OCI-LY1 (cell line): ENCODE measurements around the gene ABCB8.

ENCODE experiments used
- H2AFZ ChIP-seq: fragments of 200-600 bp; sonication (generic), shearing (Covaris generic); 2 replicates; pipeline ENCODE4 v1.6.0; 2014; ENCODE audit warnings: antibody characterized with exemption, mild to moderate bottlenecking, low read length
- H3F3A ChIP-seq: fragments of 200-600 bp; sonication (generic), shearing (Covaris generic); 2 replicates; pipeline ENCODE4 v1.6.0; 2014; ENCODE audit warnings: mild to moderate bottlenecking, antibody characterized with exemption, low read length, moderate library complexity; ENCODE audit not compliant: insufficient read depth
- H3K27ac ChIP-seq: fragments of 200-600 bp; sonication (generic); 2 replicates; pipeline ENCODE4 v1.5.1; 2014; ENCODE audit warnings: low read length, mixed run types, mild to moderate bottlenecking, low read depth; ENCODE audit not compliant: poor library complexity, severe bottlenecking
- H3K27me3 ChIP-seq: fragments of 200-600 bp; sonication (generic); 2 replicates; pipeline ENCODE4 v1.6.0; 2014; ENCODE audit warnings: antibody characterized with exemption, mild to moderate bottlenecking, low read length, moderate library complexity; ENCODE audit not compliant: insufficient read depth
- H3K36me3 ChIP-seq: fragments of 200-600 bp; sonication (generic); 2 replicates; pipeline ENCODE4 v1.6.1; 2014; ENCODE audit warnings: mild to moderate bottlenecking, antibody characterized with exemption, low read length, moderate library complexity, mixed read lengths; ENCODE audit not compliant: insufficient read depth
- H3K4me1 ChIP-seq: fragments of 200-600 bp; sonication (generic); 2 replicates; pipeline ENCODE4 v1.5.1; 2014; ENCODE audit warnings: mild to moderate bottlenecking, low read length, moderate library complexity; ENCODE audit not compliant: insufficient read depth, severe bottlenecking
- H3K4me2 ChIP-seq: fragments of 200-600 bp; sonication (generic), shearing (Covaris generic); 2 replicates; pipeline ENCODE4 v1.6.1; 2014; ENCODE audit warnings: low read length
- H3K4me3 ChIP-seq: fragments of 200-600 bp; sonication (generic); 2 replicates; pipeline ENCODE4 v1.5.1; 2014; ENCODE audit warnings: low read length, low read depth, mild to moderate bottlenecking, mixed read lengths; ENCODE audit not compliant: poor library complexity, severe bottlenecking
- H3K79me2 ChIP-seq: fragments of 200-600 bp; shearing (Covaris generic); 2 replicates; pipeline ENCODE4 v1.6.1; 2016; ENCODE audit warnings: mixed run types, low read length, mixed read lengths; ENCODE audit not compliant: insufficient read depth
- H3K9ac ChIP-seq: fragments of 200-600 bp; sonication (generic), shearing (Covaris generic); 2 replicates; pipeline ENCODE4 v1.6.1; 2014; ENCODE audit warnings: mild to moderate bottlenecking, low read length, mixed read lengths
- H3K9me2 ChIP-seq: fragments of 200-600 bp; sonication (generic), shearing (Covaris generic); 2 replicates; pipeline ENCODE4 v1.6.1; 2014; ENCODE audit warnings: low read depth, mild to moderate bottlenecking, low read length, mixed read lengths
- H3K9me3 ChIP-seq: fragments of 200-600 bp; shearing (Covaris generic); 2 replicates; pipeline ENCODE4 v1.6.1; 2014; ENCODE audit warnings: low read length, mixed read lengths
- H4K20me1 ChIP-seq: fragments of 200-600 bp; sonication (generic), shearing (Covaris generic); 2 replicates; pipeline ENCODE4 v1.6.0; 2016; ENCODE audit warnings: mild to moderate bottlenecking, low read length; ENCODE audit not compliant: insufficient read depth
- EZH2 ChIP-seq: fragments of 200-600 bp; sonication (generic), shearing (Covaris generic); IDR thresholded peaks from 2 replicates; pipeline ENCODE4 v1.8.0; 2017; ENCODE audit warnings: borderline replicate concordance, mixed run types, mild to moderate bottlenecking, antibody characterized with exemption, low read length, moderate library complexity, mixed read lengths
- TF ChIP-seq, protein P1 (sequence below): fragments of 200-600 bp; sonication (generic), shearing (Covaris generic); IDR thresholded peaks from 2 replicates; pipeline ENCODE4 v1.5.1; 2017; ENCODE audit warnings: mild to moderate bottlenecking, antibody characterized with exemption, low read length, moderate library complexity, mixed read lengths

ABCB8 gene

DNA sequence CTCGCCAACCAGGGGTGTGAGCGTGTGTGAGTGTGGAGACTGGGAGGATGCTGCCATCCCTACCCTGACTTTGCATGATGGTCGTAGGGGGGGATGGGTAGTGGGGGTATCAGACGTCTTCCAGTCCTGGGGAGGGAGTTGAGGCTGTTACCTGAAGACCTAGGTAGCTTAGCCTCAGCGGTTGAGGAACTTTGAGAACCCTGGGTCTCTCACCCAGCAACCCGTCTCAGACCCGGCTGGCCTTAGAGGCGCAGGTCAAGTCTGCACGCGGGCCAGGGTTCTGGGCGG, 33.8 kb downstream of the ABCB8 start:
- no peaks in the 10 kb centered on the region for H4K20me1 ChIP-seq
- H3K79me2 ChIP-seq: no peaks in the 10 kb centered on the region; the same call in 1 of the 2 replicates
- peaks cover 36% of the 10 kb centered on the region for H3K4me1 ChIP-seq
- H3K9me2 ChIP-seq: no peaks in the 10 kb centered on the region
- no peak overlapping the region for H3K4me3 ChIP-seq
- TF ChIP-seq, protein P1, sequence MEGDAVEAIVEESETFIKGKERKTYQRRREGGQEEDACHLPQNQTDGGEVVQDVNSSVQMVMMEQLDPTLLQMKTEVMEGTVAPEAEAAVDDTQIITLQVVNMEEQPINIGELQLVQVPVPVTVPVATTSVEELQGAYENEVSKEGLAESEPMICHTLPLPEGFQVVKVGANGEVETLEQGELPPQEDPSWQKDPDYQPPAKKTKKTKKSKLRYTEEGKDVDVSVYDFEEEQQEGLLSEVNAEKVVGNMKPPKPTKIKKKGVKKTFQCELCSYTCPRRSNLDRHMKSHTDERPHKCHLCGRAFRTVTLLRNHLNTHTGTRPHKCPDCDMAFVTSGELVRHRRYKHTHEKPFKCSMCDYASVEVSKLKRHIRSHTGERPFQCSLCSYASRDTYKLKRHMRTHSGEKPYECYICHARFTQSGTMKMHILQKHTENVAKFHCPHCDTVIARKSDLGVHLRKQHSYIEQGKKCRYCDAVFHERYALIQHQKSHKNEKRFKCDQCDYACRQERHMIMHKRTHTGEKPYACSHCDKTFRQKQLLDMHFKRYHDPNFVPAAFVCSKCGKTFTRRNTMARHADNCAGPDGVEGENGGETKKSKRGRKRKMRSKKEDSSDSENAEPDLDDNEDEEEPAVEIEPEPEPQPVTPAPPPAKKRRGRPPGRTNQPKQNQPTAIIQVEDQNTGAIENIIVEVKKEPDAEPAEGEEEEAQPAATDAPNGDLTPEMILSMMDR: no peak
- no peak for TF ChIP-seq EZH2
- H3K9ac ChIP-seq: no peak overlapping the region
- no peaks in the 10 kb centered on the region for H3K27me3 ChIP-seq
- no peaks in the 10 kb centered on the region for H3K9me3 ChIP-seq
- H3K36me3 ChIP-seq: peaks cover 29% of the 10 kb centered on the region
- H2AFZ ChIP-seq: no peak overlapping the region
- H3F3A ChIP-seq: 0 out of 2 replicates have a peak, but pooled peaks cover 7% of the 10 kb centered on the region
- no peak overlapping the region for H3K4me2 ChIP-seq
- no peak overlapping the region for H3K27ac ChIP-seq

DNA sequence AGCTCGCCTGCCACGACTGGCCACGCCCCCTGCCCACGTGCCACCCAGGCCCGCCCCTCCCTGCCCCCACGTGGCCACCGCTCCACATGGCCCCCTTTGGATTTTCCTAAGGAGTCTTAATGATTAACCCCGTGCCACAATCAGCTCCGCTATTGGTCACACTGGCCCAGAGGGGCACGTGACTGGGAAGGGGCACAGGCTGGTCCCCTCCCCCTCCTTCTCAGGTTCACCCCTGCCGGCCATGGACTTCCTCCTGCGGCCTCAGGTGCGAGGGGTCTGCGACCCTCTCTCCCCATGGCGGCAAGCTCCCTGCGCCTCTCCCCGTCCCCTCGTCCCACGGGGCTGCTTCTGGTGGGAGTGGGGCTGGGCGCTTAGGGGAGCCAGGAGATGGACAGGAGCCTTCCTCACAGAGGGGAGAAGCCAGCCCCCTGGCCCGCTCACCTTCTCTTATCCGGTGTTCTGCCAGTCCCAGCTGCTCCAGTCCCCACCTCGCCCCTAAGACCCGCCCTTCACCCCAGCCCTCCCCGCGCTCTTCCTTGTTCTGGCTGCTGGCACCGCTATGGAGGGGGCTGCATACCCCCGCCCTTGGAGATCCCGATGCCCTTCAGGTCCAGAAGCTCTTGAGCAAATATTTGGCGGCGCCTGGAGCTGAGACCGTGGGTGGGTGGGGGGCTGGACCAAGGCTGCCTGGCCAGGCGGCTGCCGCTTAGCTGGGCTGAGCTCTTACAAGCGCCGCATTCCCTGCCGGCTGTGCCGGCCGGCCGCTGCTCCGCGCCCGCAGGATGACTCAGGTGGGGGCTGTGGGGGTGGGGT, 34.4 kb downstream of the ABCB8 start:
- Histone ChIP-seq H3K4me3 (no peak overlapping the region), H3F3A (0 out of 2 replicates have a peak, but pooled peaks cover 7% of the 10 kb centered on the region), H2AFZ (no peak overlapping the region), H3K27me3 (no peaks in the 10 kb centered on the region), H3K27ac (no peak overlapping the region), H3K79me2 (no peaks in the 10 kb centered on the region; the same call in 1 of the 2 replicates), H3K36me3 (peaks cover 35% of the 10 kb centered on the region), H3K4me2 (no peak overlapping the region), H3K9me2 (no peaks in the 10 kb centered on the region), H4K20me1 (no peaks in the 10 kb centered on the region), H3K4me1 (peaks cover 31% of the 10 kb centered on the region), H3K9ac (no peak overlapping the region), H3K9me3 (no peaks in the 10 kb centered on the region)
- no peak for TF ChIP-seq EZH2
- TF ChIP-seq, protein P1: no peak

DNA sequence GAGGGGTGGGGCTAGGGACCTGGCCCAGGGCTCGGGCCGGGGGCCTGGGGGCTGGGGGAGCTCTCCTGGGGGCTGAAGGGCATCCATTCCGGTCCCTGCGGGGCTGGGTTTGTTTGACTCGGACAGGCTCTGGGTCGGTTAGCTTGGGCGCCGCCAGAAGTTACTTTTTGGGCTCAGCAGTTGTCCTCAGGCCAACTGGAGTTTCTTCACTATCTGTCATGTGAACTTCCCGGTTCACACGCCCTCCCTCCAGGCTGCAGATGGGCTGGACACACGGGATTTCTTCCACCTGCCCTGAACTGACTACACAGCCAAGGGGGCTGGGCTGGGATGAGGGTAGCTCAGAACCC, 34.9 kb downstream of the ABCB8 start:
- Histone ChIP-seq H3K9ac (no peak overlapping the region), H3K4me2 (no peak overlapping the region), H3K79me2 (no peaks in the 10 kb centered on the region; the same call in 1 of the 2 replicates)

More for the DNA sequence above, 34.9 kb downstream of the ABCB8 start:
- Histone ChIP-seq H4K20me1 (no peaks in the 10 kb centered on the region), H3K4me1 (peaks cover 30% of the 10 kb centered on the region), H3K36me3 (peaks cover 40% of the 10 kb centered on the region), H3K4me3 (no peak overlapping the region), H3K27ac (no peak overlapping the region), H3F3A (0 out of 2 replicates have a peak, but pooled peaks cover 7% of the 10 kb centered on the region), H2AFZ (no peak overlapping the region), H3K27me3 (no peaks in the 10 kb centered on the region), H3K9me2 (no peaks in the 10 kb centered on the region), H3K9me3 (no peaks in the 10 kb centered on the region)
- TF ChIP-seq, protein P1: no peak
- TF ChIP-seq EZH2: no peak
